Smooth muscle cell of the pulmonary artery (primary cell): ENCODE measurements around the gene METTL1. TPM values are rescaled to one million over a fixed set of nuclear protein-coding genes. Genes with fewer than 3 reads are reported as not detected.

Experiments
- total RNA-seq: library from RNA; depleted of rRNA; stranded (reverse); fragments of >200 nt; gene quantifications from 2 replicates; pipeline ENCODE4 v1.2.3, GENCODE V29; 2014

The METTL1 gene
- total RNA-seq: 6.2 and 13.6 TPM in 2 replicates

GRCh38 chr12:57771873-57772428, at the start of gene METTL1:
Gene METTL1, minus strand, starts transcription at chr12:57772105. Its CDS starts 22 bp downstream, at chr12:57772083.

GRCh38 chr12:57782608-57783465, 10.9 kb upstream of the METTL1 start, which contains the start of gene TSFM:
Gene TSFM, plus strand, starts transcription at chr12:57782787. Its CDS starts 15 bp downstream, at chr12:57782802.

GRCh38 chr12:57772429-57773322, 771 bp upstream of the METTL1 start, which contains the start of gene EEF1AKMT3:
Gene EEF1AKMT3, plus strand, starts transcription at chr12:57772614. Its CDS starts 111 bp downstream, at chr12:57772725.

GRCh38 chr12:57766464-57767304, 5.2 kb downstream of the METTL1 start, which contains the start of gene CYP27B1:
Gene CYP27B1, minus strand, starts transcription at chr12:57767078. Its CDS starts 37 bp downstream, at chr12:57767041.

GRCh38 chr12:57754411-57755193, 17.3 kb downstream of the METTL1 start, which contains the start of gene MARCHF9:
Gene MARCHF9, plus strand, starts transcription at chr12:57755103. Its CDS starts 426 bp downstream, at chr12:57755529.

GRCh38 chr12:57751788-57752667, 19.9 kb downstream of the METTL1 start, which contains the start of gene CDK4:
Gene CDK4, minus strand, starts transcription at chr12:57752310. Its CDS starts 593 bp downstream, at chr12:57751717.

GRCh38 chr12:57744777-57745484, 27.0 kb downstream of the METTL1 start, which contains the start of gene TSPAN31:
Gene TSPAN31, plus strand, starts transcription at chr12:57745039. Its CDS starts 116 bp downstream, at chr12:57745155.

GRCh38 chr12:57738661-57739237, 33.2 kb downstream of the METTL1 start, which contains the start of gene AGAP2:
Gene AGAP2, minus strand, starts transcription at chr12:57738742. Its CDS starts 496 bp downstream, at chr12:57738246.

Other genes starting within 250 kb of the METTL1 start
- gene MBD6, start 249.3 kb downstream of the METTL1 start, total RNA-seq: 8.2 and 15.3 TPM in 2 replicates
- 99.9 and 100.0 TPM in 2 replicates for gene DCTN2, start 224.9 kb downstream of the METTL1 start, total RNA-seq
- gene KIF5A, start 222.1 kb downstream of the METTL1 start, total RNA-seq: 0.98 and 2.1 TPM in 2 replicates
- gene PIP4K2C, start 180.9 kb downstream of the METTL1 start, total RNA-seq: 22.9 and 28.2 TPM in 2 replicates
- gene DTX3, start 167.3 kb downstream of the METTL1 start, total RNA-seq: 15.6 and 24.3 TPM in 2 replicates
- gene ARHGEF25, start 160.7 kb downstream of the METTL1 start, total RNA-seq: 31.5 and 31.7 TPM in 2 replicates
- gene B4GALNT1, start 138.9 kb downstream of the METTL1 start, total RNA-seq: 6.4 and 14.5 TPM in 2 replicates
- gene OS9, start 78.0 kb downstream of the METTL1 start, total RNA-seq: 330 and 353 TPM in 2 replicates
- 0.17 and 0.20 TPM in 2 replicates for gene AGAP2, start 33.4 kb downstream of the METTL1 start, total RNA-seq
- gene TSPAN31, start 27.1 kb downstream of the METTL1 start, total RNA-seq: 51.1 and 81.8 TPM in 2 replicates
- gene CDK4, start 19.8 kb downstream of the METTL1 start, total RNA-seq: 152 and 184 TPM in 2 replicates
- 4.2 and 6.2 TPM in 2 replicates for gene MARCHF9, start 17.0 kb downstream of the METTL1 start, total RNA-seq
- 0.20 and 0.79 TPM in 2 replicates for gene CYP27B1, start 5.0 kb downstream of the METTL1 start, total RNA-seq
- 6.1 and 10.7 TPM in 2 replicates for gene EEF1AKMT3, start 509 bp upstream of the METTL1 start, total RNA-seq
- 16.0 and 17.1 TPM in 2 replicates for gene TSFM, start 10.7 kb upstream of the METTL1 start, total RNA-seq
- gene AVIL, start 46.6 kb upstream of the METTL1 start, total RNA-seq: 4.0 and 4.2 TPM in 2 replicates
- gene CTDSP2, start 74.6 kb upstream of the METTL1 start, total RNA-seq: 81.6 and 108 TPM in 2 replicates
- 2.8 and 9.8 TPM in 2 replicates for gene ATP23, start 169.5 kb upstream of the METTL1 start, total RNA-seq